Pancreas (tissue), 10 donors: Measurements from ENCODE around the gene SMNDC1. TPM values are rescaled to one million over a fixed set of nuclear protein-coding genes. Genes with fewer than 3 reads are reported as not detected.
A peak's percentile ranks its signal among the peaks of the same experiment; 100 is the strongest.

Source experiments
- ATAC-seq, 4 donors: fragments of 200-7000 bp; cut with Tn5 transposase; one replicate each; pipeline versions ENCODE4 v1.8.0 to v1.9.1; 2020; ENCODE audit warnings: mild to moderate bottlenecking in 4 of 4, moderate library complexity in 4 of 4
- DNase-seq, 6 donors: peaks; one replicate each; pipeline ENCODE4 v3.0.0-alpha.2; 2020
- FAIRE-seq: peaks from 2 replicates; lab custom pipeline; 2012; peaks lifted over from hg19 to GRCh38; lab: Jason Lieb, UNC
- H3K27ac ChIP-seq, 4 donors: fragments of 200-600 bp; sonication (generic); 1 replicate in 3 of 4; 2 replicates in 1 of 4; pipeline versions ENCODE4 v1.5.0 to v1.8.0; 2020
- H3K27me3 ChIP-seq, 4 donors: fragments of 200-600 bp; one replicate each; pipeline ENCODE4 v1.8.0; 2021
- H3K36me3 ChIP-seq, 3 donors: fragments of 200-600 bp; sonication (generic) in 1 of 3; one replicate each; pipeline versions ENCODE4 v1.5.0 to v1.8.0; 2020 to 2021
- H3K4me1 ChIP-seq, 3 donors: fragments of 200-600 bp; one replicate each; pipeline ENCODE4 v1.8.0; 2021
- H3K4me3 ChIP-seq, 4 donors: fragments of 200-600 bp; sonication (generic) in 2 of 4; one replicate each; pipeline versions ENCODE4 v1.5.0 to v1.8.0; 2020 to 2021
- H3K9me3 ChIP-seq, 4 donors: fragments of 200-600 bp; one replicate each; pipeline ENCODE4 v1.8.0; 2021
- CTCF ChIP-seq, 4 donors: fragments of 200-600 bp; sonication (generic) in 3 of 4; IDR thresholded peaks; one replicate each; pipeline versions ENCODE4 v1.5.0 to v1.8.0; 2021; ENCODE audit warnings: antibody characterized with exemption in 4 of 4
- WGBS, 2 donors: extraction: QIAGEN DNeasy Blood & Tissue Kit; methylation state at CpG; one replicate each; pipeline ENCODE4 v1.1.7; 2013; 5-methylcytosine and 5-hydroxymethylcytosine counted together
- intact Hi-C, 3 donors: fragments of 100-400 bp; cut with DNase I; formaldehyde crosslinking; loops; one replicate each; pipeline versions ENCODE4 v1.11.1 to v1.14.2; 2022
- polyA plus RNA-seq, 2 donors: library from polyadenylated mRNA; stranded (reverse); fragments of 200-250 nt; gene quantifications; one replicate each; pipeline ENCODE4 v1.2.3, GENCODE V29; 2013
- total RNA-seq, 6 donors: library from RNA; stranded (reverse); fragmentation: NEBNext Ultra II Directional in 4 of 6; extraction: Animal tissue kit (Norgen Biotek cat#: 25700) in 4 of 6; gene quantifications; one replicate each; pipeline versions ENCODE4 v1.2.1 to v1.2.4, GENCODE V29; 2021 to 2023
- donor health status: healthy with polysubstance abuse.
- donor health status: DM: no; HTN: no; CAD: no; lungs with moderate emphysema.
- donor health status: DM: no; HTN: no; CAD: no.
- donor health status: control.
- donor health status: control.
- donor health status: Bipolar disorder and iron deficiency.
- donor health status: DM: yes; HTN: yes; CAD: no.
- donor health status: DM: no; HTN: no; CAD: no.
- donor health status: DM: no; HTN: no; CAD: no.
- donor health status: DM: yes; HTN: yes; CAD: no.

Gene SMNDC1
- total and polyA plus RNA-seq, 8 donors, result 5.2 to 13.7 (median 9.4) TPM

GRCh38 chr10:110311357-110311949, 6.7 kb upstream of the SMNDC1 start:
- no peaks in the 10 kb centered on the region for H3K9me3 ChIP-seq
- H3K4me3 ChIP-seq, result no peak overlapping the region
- ATAC-seq, result peak; percentile 77 to 95 (median 90)
- peak; percentile 68 for FAIRE-seq
- 0 to 2% methylated on average over 3 of the region's 3 CpGs for WGBS, 2 donors
- no peak overlapping the region for H3K27ac ChIP-seq
- intact Hi-C loops, result loop anchor here in 2 of 3 donors (5.0 kb wide), 1 partner anchor 236 kb away; no protein-coding TSS in a partner anchor
- H3K4me1 ChIP-seq, result no peaks in the 10 kb centered on the region
- H3K36me3 ChIP-seq, result no peaks in the 10 kb centered on the region
- H3K27me3 ChIP-seq, result peaks cover 0 to 8% (median 0%) of the 10 kb centered on the region in 4 donors
- TF ChIP-seq CTCF (IDR thresholded peaks at IDR 0.05), result peak in 3 of 4 donors; percentile 28 to 44 (median 42)
- DNase-seq, result peak in 3 of 6 donors; percentile 32 to 52 (median 36)

DNA sequence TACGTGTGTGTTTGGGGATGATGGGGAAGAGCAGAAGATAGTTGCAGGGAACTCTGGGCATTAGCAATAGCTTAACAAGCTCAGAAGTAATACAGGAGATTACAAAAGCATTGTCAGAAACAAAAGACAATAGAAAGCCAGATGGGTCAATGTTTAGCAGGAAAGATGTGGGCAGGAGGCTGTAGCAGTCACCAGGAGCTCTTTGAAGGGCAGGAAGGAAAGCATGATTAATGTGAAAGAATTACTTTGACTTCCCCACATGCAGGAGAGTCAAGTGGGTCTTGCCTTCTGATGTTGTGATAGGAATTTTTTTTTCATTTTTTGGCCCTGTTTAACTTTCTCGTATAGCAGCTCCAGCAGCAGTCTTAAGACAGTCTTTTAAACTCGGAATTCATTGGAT, 6.0 kb upstream of the SMNDC1 start:
- 23 to 34% methylated on average over 3 of the region's 3 CpGs for WGBS, 2 donors
- Histone ChIP-seq H3K27ac (no peak overlapping the region), H3K4me1 (no peaks in the 10 kb centered on the region), H3K27me3 (peaks cover 0 to 3% (median 0%) of the 10 kb centered on the region in 4 donors), H3K9me3 (no peaks in the 10 kb centered on the region), H3K36me3 (no peaks in the 10 kb centered on the region), H3K4me3 (no peak overlapping the region)
- FAIRE-seq (no peak), ATAC-seq (no peak), DNase-seq (no peak)
- TF ChIP-seq CTCF (IDR thresholded peaks at IDR 0.05), result no peak
- intact Hi-C loops, result loop anchor here in 2 of 3 donors (5.0 kb wide), 1 partner anchor 237 kb away; no protein-coding TSS in a partner anchor

- FAIRE-seq (no peak), DNase-seq (no peak), ATAC-seq (no peak)
- 37 to 44% methylated on average over 4 of the region's 4 CpGs for WGBS, 2 donors
- H3K4me1 ChIP-seq, result peaks cover 6 to 9% (median 8%) of the 10 kb centered on the region in 3 donors
- intact Hi-C loops, result no loop called here
- no peak overlapping the region for H3K4me3 ChIP-seq
- no peaks in the 10 kb centered on the region for H3K27me3 ChIP-seq
- H3K36me3 ChIP-seq, result peaks cover 0 to under 1% (median 0%) of the 10 kb centered on the region in 3 donors
- no peak overlapping the region for H3K27ac ChIP-seq
- no peak for TF ChIP-seq CTCF (IDR thresholded peaks at IDR 0.05)
- H3K9me3 ChIP-seq, result no peaks in the 10 kb centered on the region
Observed at GRCh38 chr10:110307805-110308204, 3.1 kb upstream of the SMNDC1 start.

GRCh38 chr10:110306452-110306768, 1.7 kb upstream of the SMNDC1 start:
- no peak for ATAC-seq
- no peak for TF ChIP-seq CTCF (IDR thresholded peaks at IDR 0.05)
- Histone ChIP-seq H3K4me3 (no peak overlapping the region), H3K27ac (peak overlapping the region in 1 of 4 donors; percentile 91), H3K9me3 (no peaks in the 10 kb centered on the region), H3K4me1 (peaks cover 17 to 21% (median 21%) of the 10 kb centered on the region in 3 donors), H3K36me3 (peaks cover 0 to 15% (median 0%) of the 10 kb centered on the region in 3 donors), H3K27me3 (no peaks in the 10 kb centered on the region)
- DNase-seq, result no peak
- intact Hi-C loops, result no loop called here
- no peak for FAIRE-seq
- 1 to 6% methylated on average over 2 of the region's 2 CpGs for WGBS, 2 donors
